Thyroid gland (tissue), 4 donors: ENCODE data around the gene FAM221B.

Experiments used
- POLR2A ChIP-seq, 2 donors: fragments of 450-650 bp; IDR thresholded peaks; one replicate each; pipeline ENCODE4 v1.6.1; 2017; ENCODE audit warnings: antibody characterized with exemption in 2 of 2, mild to moderate bottlenecking in 2 of 2, moderate library complexity in 1 of 2
- TF ChIP-seq, protein P1 (sequence below), 6 experiments: fragments of 200-600 bp in 3 of 6; fragments of 450-650 bp in 3 of 6; sonication (generic) in 3 of 6; IDR thresholded peaks; one replicate each; pipeline ENCODE4 v1.5.1; 2016 to 2019; ENCODE audit warnings: antibody characterized with exemption in 6 of 6, mild to moderate bottlenecking in 2 of 6, inconsistent platforms in 1 of 6, moderate library complexity in 1 of 6

DNA sequence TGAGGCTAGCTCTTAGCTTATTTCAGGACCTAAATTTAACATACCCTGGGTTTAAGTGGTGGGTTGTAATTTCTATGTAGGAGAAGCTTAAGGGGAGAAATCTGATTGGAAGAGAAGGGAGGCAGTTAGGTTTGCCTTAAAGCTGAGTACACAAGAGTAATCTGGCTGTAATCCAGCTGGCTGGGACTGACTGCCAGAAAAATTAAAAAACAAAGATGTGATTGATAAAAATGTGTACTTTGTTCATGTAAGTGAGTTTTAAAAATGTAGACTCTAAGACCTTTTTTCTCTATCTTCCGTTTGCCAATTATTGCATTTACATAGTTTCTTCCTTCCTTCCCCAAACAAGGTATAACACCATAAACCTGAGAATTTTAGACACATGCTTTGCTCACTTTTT is 57.0 kb downstream of the FAM221B start:
- TF ChIP-seq, protein P1, sequence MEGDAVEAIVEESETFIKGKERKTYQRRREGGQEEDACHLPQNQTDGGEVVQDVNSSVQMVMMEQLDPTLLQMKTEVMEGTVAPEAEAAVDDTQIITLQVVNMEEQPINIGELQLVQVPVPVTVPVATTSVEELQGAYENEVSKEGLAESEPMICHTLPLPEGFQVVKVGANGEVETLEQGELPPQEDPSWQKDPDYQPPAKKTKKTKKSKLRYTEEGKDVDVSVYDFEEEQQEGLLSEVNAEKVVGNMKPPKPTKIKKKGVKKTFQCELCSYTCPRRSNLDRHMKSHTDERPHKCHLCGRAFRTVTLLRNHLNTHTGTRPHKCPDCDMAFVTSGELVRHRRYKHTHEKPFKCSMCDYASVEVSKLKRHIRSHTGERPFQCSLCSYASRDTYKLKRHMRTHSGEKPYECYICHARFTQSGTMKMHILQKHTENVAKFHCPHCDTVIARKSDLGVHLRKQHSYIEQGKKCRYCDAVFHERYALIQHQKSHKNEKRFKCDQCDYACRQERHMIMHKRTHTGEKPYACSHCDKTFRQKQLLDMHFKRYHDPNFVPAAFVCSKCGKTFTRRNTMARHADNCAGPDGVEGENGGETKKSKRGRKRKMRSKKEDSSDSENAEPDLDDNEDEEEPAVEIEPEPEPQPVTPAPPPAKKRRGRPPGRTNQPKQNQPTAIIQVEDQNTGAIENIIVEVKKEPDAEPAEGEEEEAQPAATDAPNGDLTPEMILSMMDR (IDR thresholded peaks at IDR 0.05): no peak
- TF ChIP-seq POLR2A (IDR thresholded peaks at IDR 0.05): no peak
